Activated CD4-positive, alpha-beta T cell treated with anti-CD3 and anti-CD28 coated beads, Interleukin-10, Interleukin-2, amounts not matched to agents 100 ng/mL and 50 ng/mL, durations not matched to agents 16 hours and 8 hours (primary cell): ENCODE measurements around the gene CDK17.

Experiments used
- DNase-seq: peaks from one replicate; pipeline ENCODE4 v3.0.0-alpha.2; 2020

The CDK17 gene

DNA sequence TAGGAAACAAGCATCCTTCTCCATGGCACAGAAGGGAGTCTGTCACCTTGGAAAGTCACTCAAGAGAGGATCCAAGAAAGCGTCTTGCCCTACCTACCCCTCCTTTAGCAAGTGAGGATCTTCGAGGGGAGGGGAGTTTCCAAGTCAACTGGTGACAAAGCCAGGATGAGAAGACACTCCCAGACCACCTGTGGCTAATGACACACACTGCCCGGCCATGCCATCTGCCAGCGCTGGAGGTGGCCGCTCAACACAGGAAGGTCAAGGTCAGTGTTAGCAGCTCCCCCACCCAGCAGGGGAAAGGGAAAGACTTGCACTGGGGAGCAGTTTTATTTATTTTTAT lies 164.8 kb downstream of the CDK17 start:
- no peak for DNase-seq

GRCh38 chr12:96234591-96235483 lies 165.4 kb downstream of the CDK17 start:
- DNase-seq, result no peak

- no peak for DNase-seq
Measured at GRCh38 chr12:96233939-96234461, 166.2 kb downstream of the CDK17 start.

- no peak for DNase-seq
Measured at GRCh38 chr12:96233168-96233567, 167.1 kb downstream of the CDK17 start.

- DNase-seq, result no peak
Measured at GRCh38 chr12:96230646-96231045, 169.6 kb downstream of the CDK17 start.

GRCh38 chr12:96228566-96229248 lies 171.5 kb downstream of the CDK17 start:
- DNase-seq, result no peak
